ENCODE data around the gene SGPL1. TPM values are rescaled to one million over a fixed set of nuclear protein-coding genes. Genes with fewer than 3 reads are reported as not detected.

The SGPL1 gene
- total RNA-seq, 2 donors from 2014 or later: 61.3 to 77.6 TPM

DNA sequence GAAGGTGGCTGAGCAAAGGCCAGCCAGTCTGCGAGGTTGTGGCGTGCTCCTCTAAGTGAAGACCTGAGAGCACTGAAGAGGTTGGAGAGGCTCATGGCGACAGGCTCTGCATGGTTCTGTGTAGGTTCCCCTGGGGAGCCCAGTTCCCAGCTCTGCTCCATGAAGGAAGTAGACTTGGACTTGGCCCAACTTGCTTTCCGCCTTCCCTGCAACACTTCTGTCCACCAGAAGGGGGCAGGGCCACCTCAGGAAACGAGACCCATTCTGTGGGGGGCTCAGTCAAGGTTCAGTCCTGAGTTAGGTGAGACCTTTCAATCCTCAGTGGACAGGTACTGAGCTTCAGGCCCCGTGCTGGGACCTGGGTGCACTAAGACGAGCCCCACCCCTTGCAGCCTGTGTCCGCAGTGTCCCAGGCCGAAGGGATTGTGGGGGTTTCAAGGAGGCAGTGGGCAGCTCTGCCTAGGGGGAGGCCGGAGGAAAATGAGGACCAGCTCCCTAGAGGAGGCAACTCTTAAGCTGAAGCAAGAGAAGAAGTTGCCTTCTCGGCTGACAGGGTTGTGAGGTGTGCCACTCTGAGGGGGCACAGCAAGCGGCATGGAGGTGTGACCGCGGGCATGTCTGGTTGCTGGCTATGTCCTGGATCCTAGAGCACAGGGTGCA, 87.6 kb downstream of the SGPL1 start:
- peaks cover 6% of the 10 kb centered on the region for H3K27me3 Mint-ChIP-seq (ENCODE audit: low read depth)
- no peaks in the 10 kb centered on the region for H3K9me3 Mint-ChIP-seq
- no peaks in the 10 kb centered on the region for H3K36me3 Mint-ChIP-seq (ENCODE audit: insufficient read depth in 2 of 2)
- peak in 1 of 2 donors; percentile 19 for ATAC-seq (replicated peaks in 1 of 2)
- H3K4me1 Mint-ChIP-seq (ENCODE audit: low read depth): no peaks in the 10 kb centered on the region
- DNase-seq: peak; percentile 37 to 51
- H3K4me3 Mint-ChIP-seq: no peak overlapping the region
- no peak overlapping the region for H3K27ac Mint-ChIP-seq

DNA sequence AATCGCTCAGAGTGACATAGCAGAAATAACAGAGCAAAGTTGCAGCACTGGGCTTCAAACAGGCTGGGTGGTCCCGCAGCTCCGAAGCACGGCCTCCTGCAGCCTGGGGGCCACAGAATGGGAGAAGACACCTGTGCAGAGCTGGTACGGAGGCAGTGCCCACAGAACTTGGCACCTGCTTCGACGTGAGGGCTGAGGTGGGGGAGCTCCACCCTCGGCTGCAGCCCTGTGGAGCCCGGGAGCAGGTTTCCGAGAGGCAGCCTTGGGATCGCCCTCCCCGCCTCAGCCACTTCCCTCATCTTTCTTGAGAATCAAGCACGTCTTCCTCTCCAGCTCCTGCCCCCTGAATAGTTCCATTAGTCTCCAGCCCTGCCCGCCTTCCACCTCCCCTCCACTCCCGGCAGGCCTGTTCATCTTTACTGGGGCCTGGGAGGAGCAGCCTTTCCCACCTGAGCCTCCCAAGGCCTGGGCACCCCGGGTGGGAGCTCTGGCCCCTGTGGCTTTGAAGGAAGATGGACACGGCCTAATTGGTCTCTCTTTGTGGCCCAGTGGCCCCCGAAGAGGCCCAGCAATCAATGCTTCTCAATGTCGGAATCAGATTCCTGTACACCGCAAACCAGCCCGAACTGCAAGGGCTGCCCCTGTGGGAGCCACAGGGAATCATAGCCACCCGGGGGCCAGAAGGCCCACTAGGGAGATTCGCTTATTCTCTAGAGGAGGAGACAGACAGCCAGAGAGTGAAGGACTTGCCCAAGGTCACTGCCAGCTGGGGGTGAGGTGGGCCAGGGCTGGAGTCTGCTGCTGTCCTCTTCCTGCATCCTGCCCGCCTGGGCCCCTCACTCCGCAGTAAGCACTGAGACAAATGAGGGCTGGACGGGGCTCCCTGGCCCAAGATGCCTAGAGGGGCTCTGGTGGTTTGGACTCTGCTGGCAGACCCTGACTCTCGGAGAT, 89.6 kb downstream of the SGPL1 start:
- no peaks in the 10 kb centered on the region for H3K36me3 Mint-ChIP-seq (ENCODE audit: insufficient read depth in 2 of 2)
- DNase-seq: no peak

DNA sequence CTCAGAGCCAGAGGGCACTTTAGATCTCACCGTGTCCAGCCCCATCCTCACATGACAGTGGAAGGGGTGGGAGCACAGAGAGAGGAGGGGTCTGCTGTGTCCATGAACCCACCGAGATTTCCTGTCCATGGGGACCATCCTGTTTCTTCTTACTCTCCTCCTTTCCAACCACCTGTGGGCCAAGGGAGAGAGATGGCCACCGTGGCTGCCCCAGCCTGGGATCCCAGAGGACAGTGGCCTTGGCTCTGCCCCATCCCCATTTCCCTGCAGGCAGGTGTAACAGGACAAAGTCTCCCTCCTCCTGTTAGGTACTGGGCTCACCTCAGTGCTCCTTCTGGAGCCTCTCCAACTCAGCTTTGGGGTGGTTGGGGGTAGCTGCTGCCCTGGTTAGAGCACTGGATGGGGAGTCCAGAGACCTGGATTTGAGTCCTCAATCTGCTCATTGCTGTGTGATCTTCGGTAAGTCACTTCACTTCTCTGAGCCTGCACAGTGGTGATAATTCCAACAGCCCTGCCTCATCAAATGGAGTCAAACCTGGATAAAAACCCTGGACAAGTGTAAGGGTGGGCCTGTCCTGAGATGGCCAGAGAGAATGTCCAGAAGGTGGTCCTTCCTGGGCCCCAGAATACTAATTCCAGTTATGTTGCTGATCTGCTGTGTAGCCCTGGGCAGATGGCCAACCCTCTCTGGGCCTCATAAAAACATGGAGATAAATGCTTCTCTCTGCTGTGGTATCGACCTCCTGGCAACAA, 90.5 kb downstream of the SGPL1 start:
- no peaks in the 10 kb centered on the region for H3K9me3 Mint-ChIP-seq
- no peak overlapping the region for H3K4me3 Mint-ChIP-seq
- no peaks in the 10 kb centered on the region for H3K4me1 Mint-ChIP-seq (ENCODE audit: low read depth)
- H3K36me3 Mint-ChIP-seq (ENCODE audit: insufficient read depth in 2 of 2): no peaks in the 10 kb centered on the region
- no peak for ATAC-seq (replicated peaks in 1 of 2)
- no peak overlapping the region for H3K27ac Mint-ChIP-seq
- H3K27me3 Mint-ChIP-seq (ENCODE audit: low read depth): peaks cover 6% of the 10 kb centered on the region
- no peak for DNase-seq

More for the DNA sequence above, 89.6 kb downstream of the SGPL1 start:
- ATAC-seq (replicated peaks in 1 of 2): no peak
- H3K27me3 Mint-ChIP-seq (ENCODE audit: low read depth): peaks cover 6% of the 10 kb centered on the region
- H3K27ac Mint-ChIP-seq: no peak overlapping the region
- H3K4me3 Mint-ChIP-seq: no peak overlapping the region
- H3K4me1 Mint-ChIP-seq (ENCODE audit: low read depth): no peaks in the 10 kb centered on the region
- no peaks in the 10 kb centered on the region for H3K9me3 Mint-ChIP-seq

DNA sequence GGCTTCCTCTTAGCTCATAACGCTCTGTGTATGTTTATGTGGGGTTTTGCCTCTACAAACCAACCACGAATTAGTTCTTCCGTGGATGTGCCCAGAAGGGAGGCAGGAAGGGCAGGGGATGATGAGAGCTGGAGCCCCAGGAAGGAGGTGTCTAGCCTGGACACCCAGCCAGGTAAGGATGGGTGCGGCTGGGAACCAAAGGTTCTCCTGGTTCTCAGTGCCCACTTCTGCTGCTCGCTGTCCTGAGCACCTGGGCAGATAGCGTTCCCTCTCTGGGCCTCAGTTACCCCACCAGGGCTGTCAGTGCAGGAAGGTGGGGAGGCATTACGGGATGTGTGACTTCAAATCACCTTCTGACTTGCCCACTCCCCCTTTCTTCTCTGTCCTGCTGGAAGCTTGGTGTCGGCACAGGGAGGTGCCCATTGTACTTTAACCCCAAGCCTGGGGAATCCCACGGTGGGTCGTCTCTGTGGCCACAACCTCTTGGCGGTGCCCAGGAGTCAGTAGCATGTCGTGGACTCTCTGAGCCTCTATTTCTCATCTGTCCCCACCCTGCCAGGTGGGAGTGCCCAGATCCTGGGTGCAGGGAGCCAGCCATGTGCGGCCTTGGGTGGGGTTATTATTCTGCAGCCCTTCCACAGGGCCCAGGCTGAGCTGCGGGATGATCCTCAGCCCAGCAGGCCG, 91.3 kb downstream of the SGPL1 start:
- ATAC-seq (replicated peaks in 1 of 2): no peak
- H3K27me3 Mint-ChIP-seq (ENCODE audit: low read depth): peaks cover 6% of the 10 kb centered on the region
- H3K27ac Mint-ChIP-seq: no peak overlapping the region
- H3K9me3 Mint-ChIP-seq: no peaks in the 10 kb centered on the region
- H3K4me3 Mint-ChIP-seq: no peak overlapping the region
- H3K4me1 Mint-ChIP-seq (ENCODE audit: low read depth): no peaks in the 10 kb centered on the region
- DNase-seq: no peak
- no peaks in the 10 kb centered on the region for H3K36me3 Mint-ChIP-seq (ENCODE audit: insufficient read depth in 2 of 2)

DNA sequence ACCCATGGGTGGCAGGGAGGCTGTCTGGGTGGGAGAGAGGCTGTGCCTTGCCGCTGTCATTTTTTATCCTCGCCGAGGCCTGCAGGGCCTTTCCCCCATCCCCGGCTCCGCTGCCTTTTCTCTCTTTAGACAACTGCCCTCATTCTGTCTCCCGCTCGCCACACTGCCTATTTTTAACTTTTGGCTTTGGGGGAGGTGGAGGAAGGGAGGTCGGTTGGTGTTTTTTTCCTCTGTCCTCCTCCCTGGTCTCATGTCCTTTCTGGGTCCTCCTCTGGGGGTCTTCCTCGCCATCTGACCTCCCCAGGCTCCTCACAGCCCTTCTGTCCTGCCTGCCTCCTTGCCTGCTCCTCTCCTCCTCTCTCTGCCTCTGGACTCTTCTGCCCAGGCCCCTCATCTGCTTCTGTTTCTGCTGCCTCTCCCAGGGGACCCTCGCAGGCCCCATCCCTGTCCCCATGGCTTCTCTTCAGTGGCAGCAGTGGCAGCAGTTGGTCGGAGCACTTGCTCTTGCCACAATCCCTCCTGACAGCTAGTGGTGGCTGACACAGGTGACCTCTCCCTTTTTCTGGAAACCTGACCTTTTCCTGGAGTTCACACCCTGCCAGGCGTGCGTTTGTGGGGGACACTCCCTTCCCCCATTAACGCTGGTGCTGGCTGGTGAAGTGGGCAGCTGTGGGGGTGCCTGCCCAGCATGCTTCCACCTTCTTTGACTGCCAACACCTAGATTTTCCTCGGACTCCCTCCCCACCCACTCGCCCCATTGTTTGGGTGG, 92.1 kb downstream of the SGPL1 start:
- no peaks in the 10 kb centered on the region for H3K4me1 Mint-ChIP-seq (ENCODE audit: low read depth)
- H3K9me3 Mint-ChIP-seq: no peaks in the 10 kb centered on the region
- H3K36me3 Mint-ChIP-seq (ENCODE audit: insufficient read depth in 2 of 2): no peaks in the 10 kb centered on the region
- DNase-seq (no peak), ATAC-seq (replicated peaks in 1 of 2) (no peak)
- H3K27ac Mint-ChIP-seq: no peak overlapping the region
- no peak overlapping the region for H3K4me3 Mint-ChIP-seq
- peaks cover 6% of the 10 kb centered on the region for H3K27me3 Mint-ChIP-seq (ENCODE audit: low read depth)

DNA sequence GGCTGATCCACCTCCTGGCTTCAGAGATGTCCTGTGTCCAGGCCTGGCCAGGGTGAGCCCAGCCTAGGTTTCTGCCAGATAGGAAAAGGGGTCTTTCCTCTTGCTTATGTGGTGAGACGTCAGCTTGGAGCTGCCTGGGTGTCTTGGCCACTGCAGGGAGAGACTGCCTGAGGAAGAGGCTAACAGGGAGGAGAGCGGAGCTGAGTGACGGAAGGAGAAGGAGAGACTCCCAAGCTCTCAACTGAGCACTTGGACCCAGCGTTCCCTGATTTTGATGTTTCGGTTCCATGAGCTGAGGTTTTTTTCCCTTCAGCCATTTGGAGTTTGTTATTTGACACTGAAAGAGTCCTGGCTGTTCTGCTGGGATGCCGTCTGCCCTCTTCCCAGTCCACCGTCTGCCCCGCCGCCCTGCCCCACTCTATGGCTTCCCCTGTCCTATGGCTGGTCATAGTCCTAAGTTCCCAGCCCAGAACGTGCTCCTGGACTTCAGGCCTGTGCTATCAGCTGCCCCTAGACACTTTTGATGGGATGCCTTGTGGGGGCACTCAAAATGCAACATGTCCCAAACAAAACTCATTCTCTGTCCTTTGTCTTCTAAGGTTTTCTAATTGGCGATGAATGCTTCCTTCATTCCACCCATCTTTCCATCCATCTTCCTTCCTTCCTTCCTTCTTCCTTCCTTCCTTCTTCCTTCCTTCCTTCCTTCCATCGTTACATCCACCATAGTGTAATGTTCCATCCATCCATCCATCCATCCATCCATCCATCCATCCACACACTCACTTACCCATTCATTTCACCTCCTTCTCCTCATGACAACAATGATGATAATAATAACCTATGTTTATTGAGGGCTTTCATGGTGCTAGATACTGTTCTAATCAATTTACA, 92.9 kb downstream of the SGPL1 start:
- no peaks in the 10 kb centered on the region for H3K36me3 Mint-ChIP-seq (ENCODE audit: insufficient read depth in 2 of 2)
- DNase-seq (no peak), ATAC-seq (replicated peaks in 1 of 2) (no peak)
- H3K9me3 Mint-ChIP-seq: no peaks in the 10 kb centered on the region
- no peaks in the 10 kb centered on the region for H3K4me1 Mint-ChIP-seq (ENCODE audit: low read depth)
- H3K4me3 Mint-ChIP-seq: no peak overlapping the region
- no peak overlapping the region for H3K27ac Mint-ChIP-seq
- H3K27me3 Mint-ChIP-seq (ENCODE audit: low read depth): no peaks in the 10 kb centered on the region

DNA sequence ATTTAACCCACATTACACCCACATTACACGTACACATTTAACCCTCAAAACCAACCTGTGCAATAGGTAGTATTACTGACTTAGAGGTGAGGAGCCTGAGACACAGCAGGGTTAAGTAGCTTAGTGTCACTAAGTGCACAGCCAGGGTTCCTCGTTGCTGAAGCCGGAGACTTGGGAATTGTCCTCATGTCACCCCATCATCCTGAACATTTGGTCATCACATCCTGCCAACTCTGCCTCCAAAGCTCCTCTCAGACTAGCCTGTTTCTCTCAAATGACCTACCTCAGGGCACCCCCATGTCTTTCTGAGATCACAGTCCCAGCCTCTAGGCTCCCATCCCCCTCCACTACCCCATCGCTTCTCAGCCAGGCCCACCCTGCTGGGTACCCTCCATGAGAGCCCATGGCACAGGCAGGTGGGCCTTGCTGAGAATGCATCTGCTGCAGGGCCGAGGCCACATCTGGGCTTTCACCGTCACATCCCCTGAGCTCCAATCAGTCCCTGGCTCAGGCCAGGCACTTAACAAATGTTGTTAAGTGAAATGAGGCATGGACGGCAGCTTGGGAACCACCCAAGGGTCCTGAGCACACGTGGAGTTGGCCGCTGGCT, 93.7 kb downstream of the SGPL1 start:
- DNase-seq (no peak), ATAC-seq (replicated peaks in 1 of 2) (no peak)
- H3K27me3 Mint-ChIP-seq (ENCODE audit: low read depth): no peaks in the 10 kb centered on the region
- H3K27ac Mint-ChIP-seq: no peak overlapping the region
- H3K36me3 Mint-ChIP-seq (ENCODE audit: insufficient read depth in 2 of 2): no peaks in the 10 kb centered on the region
- no peak overlapping the region for H3K4me3 Mint-ChIP-seq
- H3K9me3 Mint-ChIP-seq: no peaks in the 10 kb centered on the region
- no peaks in the 10 kb centered on the region for H3K4me1 Mint-ChIP-seq (ENCODE audit: low read depth)

DNA sequence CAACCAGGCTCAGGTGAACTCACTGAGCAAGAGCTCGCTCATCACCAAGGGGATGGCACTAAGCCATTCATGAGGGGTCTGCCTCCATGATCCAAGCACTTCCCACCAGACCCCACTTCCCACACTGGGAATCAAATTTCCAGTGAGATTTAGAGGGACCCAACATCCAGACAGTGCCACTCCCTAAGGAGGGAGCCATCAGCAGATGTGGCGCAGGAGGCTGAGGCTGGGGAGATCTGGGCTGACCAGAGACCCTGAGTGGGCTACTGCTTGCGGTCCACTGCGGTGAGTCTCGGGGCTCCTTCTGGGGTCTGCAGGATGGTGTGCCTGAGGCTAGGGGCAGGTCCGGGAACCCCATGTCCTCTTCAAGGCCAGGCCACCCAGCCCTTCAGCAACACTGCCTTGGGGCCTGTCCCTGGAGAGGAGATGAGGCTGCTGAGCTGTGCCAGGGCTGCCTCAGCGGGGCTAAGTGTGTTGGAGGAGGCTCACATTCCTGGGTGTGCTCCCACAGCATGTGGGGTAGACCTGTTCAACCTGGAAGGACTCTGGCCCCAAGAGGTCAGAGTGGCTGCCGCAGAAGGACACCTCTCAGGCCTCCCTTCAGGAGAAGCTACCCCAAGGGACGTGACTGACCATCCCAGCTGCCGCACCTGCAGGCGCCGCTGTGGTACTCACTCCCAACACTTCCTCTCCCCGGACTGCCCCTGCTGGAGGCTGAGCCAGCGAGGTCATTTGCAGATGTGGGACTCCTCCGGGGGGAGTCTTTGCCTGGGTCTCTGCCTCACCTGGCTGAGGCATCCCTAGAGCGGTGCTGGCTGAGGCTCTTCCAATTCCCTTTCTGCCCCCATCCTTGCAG, 95.0 kb downstream of the SGPL1 start:
- Mint-ChIP-seq H3K27me3 (ENCODE audit: low read depth) (no peaks in the 10 kb centered on the region), H3K4me1 (ENCODE audit: low read depth) (no peaks in the 10 kb centered on the region), H3K36me3 (ENCODE audit: insufficient read depth in 2 of 2) (no peaks in the 10 kb centered on the region), H3K4me3 (no peak overlapping the region), H3K9me3 (no peaks in the 10 kb centered on the region), H3K27ac (no peak overlapping the region)
- DNase-seq (no peak), ATAC-seq (replicated peaks in 1 of 2) (no peak)

DNA sequence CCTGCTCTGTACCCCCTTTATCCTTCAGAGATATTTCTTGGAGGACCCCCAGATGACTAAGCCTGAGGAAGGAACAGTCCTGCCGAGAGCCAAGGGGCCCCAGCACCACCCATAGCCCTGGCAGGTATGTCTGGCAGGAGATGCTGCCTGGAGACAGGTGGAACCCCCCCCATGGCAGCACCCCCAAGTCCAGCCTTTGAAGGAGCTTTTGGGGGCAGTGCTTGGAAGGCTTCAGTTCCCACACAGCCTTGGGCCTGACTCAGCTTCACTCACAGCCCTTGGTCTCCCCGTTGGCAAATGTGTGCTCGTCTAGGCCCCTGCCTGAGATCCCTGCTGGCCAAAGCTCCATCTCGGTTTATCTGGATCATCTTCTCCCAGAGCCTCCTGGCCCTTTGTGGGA, 95.6 kb downstream of the SGPL1 start:
- DNase-seq (no peak), ATAC-seq (replicated peaks in 1 of 2) (no peak)
- H3K4me1 Mint-ChIP-seq (ENCODE audit: low read depth): no peaks in the 10 kb centered on the region
- no peaks in the 10 kb centered on the region for H3K9me3 Mint-ChIP-seq
- no peak overlapping the region for H3K27ac Mint-ChIP-seq
- H3K4me3 Mint-ChIP-seq: no peak overlapping the region
- H3K27me3 Mint-ChIP-seq (ENCODE audit: low read depth): no peaks in the 10 kb centered on the region
- H3K36me3 Mint-ChIP-seq (ENCODE audit: insufficient read depth in 2 of 2): no peaks in the 10 kb centered on the region

DNA sequence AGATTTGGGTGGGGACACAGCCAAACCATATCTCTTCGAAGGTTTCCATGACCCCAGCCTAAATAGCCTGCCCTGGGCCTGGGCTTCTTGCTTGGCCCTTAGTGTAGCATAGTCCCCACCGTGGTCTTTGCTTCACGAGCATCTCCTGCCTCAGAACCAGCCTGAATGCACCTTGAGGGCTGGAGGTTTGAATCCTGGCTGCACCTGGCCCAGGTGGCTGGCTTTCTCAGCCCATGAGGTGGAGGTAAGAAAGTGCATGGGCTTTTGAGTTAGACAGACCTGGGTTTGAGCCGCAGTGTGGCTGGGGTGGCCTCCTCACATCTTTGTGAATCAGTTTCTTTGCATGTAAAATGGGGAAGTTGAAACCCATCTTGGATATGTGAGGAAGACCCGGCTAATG, 96.8 kb downstream of the SGPL1 start:
- no peak overlapping the region for H3K4me3 Mint-ChIP-seq
- no peak for DNase-seq
- no peak for ATAC-seq (replicated peaks in 1 of 2)
- H3K4me1 Mint-ChIP-seq (ENCODE audit: low read depth): no peaks in the 10 kb centered on the region
- no peaks in the 10 kb centered on the region for H3K36me3 Mint-ChIP-seq (ENCODE audit: insufficient read depth in 2 of 2)
- H3K27ac Mint-ChIP-seq: no peak overlapping the region
- no peaks in the 10 kb centered on the region for H3K9me3 Mint-ChIP-seq
- H3K27me3 Mint-ChIP-seq (ENCODE audit: low read depth): no peaks in the 10 kb centered on the region

All from activated T-cell treated with anti-CD3 and anti-CD28 coated beads, Interleukin-2, amount 50 U/mL, for 72 hours (primary cell).